IPS DF 4.7 (cell line): ENCODE results near the gene IFT88.

Source experiments
- DNase-seq: peaks from one replicate; pipeline ENCODE4 v3.0.0-alpha.2; 2013; ENCODE audit warnings: low spot score; ENCODE audit errors: extremely low read depth

Gene IFT88

DNA sequence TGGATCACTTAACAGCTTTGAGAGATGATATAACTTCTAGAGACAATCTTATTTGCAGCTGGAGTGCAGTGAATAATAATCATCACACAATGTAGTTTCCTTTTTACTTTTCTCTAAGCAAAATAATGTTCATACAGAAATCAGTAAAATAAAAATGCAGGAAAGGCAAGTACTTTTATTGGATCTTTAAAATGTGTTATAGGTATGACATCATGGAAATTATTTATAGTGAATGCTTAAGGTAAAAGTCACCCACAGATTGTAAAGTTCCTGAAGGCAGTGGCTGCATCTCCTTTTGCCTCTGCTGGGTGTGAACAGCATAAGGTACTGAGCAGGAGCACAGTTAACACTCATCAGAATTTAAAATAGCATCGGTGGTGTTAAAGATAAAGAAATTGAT is 119.2 kb downstream of the IFT88 start:
- no peak for DNase-seq

DNA sequence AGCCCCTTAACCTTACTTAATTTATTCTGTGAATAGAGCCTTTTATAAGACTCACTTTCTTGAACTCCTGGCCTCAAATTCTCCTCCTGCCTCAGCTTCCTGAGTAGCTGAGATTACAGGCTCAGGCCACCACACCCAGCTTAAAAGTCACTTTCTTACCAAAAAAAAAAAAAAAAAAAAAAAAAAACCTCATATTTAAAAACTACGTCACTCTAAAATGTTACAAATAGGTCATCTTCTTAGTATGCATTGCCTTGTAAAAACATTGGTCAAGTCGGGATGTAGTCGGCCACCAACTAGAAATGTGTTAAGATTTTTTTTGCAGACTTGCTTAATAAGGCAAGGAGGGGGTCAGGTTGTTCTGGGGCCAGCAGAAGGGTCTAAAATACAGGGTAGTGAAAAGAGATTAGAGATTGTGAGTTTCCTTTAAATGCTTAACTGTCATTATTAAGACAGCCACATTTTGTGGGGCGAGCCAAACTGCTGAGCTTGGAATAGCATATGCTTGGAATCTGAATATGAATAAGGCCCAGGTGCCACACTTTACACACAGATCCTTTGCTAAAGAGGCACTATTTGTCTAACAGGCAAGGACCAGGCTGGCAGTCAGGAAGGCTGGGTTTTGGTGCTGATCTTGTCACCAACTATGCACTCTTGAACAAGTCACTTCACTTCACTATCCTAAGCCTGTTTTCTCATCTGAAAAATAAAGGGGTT is 120.1 kb downstream of the IFT88 start:
- no peak for DNase-seq

DNA sequence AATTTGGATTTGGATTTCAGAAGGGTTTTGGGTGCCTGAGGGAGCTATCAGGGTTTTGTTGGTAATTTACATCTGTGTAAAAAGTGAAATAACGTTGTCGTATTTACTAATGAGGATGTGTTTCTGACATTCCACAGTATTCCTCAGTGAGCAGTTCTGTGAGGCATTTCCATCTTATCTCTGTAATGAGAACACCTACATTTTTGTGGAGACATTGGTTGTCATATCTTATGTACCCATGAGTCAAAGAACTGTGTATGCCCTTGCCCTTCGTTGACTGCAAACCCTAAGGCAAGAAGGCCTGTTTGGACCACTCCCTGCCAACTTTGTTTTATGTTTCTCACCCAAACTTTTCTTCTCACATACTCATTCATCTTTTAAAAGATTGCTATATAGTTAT is 122.3 kb downstream of the IFT88 start:
- no peak for DNase-seq

DNA sequence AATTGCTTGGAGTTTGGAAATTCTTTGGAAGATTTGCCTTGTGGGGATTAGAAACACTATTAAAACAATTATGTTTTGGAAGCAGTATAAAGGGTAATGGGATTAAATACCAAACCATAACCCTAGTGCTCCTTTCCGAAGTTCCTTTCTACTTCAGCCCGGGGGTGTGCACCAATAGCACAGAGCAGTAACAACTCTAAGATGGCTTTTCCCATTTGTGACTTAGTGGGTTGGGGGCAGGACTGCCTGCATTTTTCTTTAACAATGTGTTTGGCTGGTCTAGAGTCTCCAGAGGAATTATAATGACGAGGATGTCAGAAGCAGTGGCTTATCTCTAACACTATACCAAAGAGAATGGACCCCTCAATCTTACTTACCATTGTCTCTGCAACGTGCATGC is 124.7 kb downstream of the IFT88 start:
- DNase-seq: no peak

DNA sequence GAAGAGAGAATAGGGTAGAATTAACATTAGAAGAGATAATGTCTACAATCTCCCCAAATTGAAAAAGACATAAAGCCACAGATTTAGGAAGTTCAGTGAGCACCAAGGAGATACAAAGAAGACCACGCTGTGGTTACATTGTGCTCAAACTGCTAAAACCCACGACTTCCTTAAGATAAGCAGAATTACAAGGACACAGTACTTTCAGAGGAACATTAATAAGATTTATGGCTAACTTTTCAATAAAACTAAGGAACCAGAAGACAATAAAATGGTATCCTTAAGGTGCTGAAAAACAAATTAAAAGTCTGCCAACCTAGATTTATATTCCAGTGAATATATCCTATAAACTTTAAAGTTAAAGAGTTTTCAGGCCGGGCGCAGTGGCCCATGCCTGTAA is 129.1 kb downstream of the IFT88 start:
- DNase-seq: no peak

DNA sequence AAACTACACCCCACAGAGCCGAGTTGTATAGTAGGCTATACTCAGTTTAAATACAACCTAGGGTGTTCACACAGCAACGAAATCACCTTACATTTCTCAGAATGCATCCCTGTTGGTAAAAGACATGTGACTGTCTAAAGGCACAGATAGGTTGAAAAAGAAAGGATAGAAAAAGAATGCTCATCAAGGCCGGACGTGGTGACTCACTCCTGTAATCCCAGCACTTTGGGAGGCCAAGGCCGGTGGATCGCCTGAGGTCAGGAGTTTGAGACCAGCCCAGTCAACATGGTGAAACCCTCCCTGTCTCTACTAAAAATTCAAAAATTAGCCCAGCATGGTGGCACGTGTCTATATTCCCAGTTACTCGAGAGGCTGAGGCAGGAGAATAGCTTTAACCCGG is 132.8 kb downstream of the IFT88 start:
- DNase-seq: no peak

DNA sequence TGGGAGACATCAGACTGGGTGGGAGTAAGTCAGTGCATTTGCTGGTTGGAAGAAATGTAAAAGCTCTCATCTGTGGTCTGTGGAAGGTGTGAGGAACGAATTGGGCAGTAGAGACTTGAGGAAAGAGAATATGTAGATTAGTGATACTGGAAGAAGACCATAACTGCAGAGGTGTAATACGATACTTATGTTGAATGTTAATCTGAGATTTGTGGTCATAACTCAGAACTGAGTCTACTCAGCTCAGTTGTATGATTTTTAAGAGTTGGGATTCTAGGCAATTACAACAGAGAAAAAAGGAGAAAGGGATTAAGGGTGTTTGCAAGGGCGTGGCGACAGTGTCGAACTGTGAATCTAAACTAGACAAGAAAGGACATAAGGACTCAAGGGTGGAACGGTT is 133.3 kb downstream of the IFT88 start:
- DNase-seq: no peak

DNA sequence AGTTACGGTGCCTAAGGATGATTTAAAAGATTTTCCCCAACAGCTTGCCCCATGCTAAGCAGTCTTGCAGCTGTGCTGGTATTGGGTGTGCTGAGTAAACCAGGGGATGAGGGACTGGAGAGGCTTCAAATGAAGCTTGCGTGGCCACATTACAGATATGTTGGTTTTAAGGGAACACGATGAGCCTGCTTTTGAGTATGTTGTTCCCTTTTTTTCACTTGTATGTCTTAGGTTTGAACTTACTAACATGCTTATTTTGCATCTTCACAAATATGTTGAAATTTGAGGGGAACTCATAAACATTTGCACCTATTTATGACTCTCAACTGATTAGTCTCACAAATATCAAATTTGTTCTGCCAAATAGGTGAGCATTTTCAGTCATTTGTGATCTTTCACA is 134.5 kb downstream of the IFT88 start:
- no peak for DNase-seq

DNA sequence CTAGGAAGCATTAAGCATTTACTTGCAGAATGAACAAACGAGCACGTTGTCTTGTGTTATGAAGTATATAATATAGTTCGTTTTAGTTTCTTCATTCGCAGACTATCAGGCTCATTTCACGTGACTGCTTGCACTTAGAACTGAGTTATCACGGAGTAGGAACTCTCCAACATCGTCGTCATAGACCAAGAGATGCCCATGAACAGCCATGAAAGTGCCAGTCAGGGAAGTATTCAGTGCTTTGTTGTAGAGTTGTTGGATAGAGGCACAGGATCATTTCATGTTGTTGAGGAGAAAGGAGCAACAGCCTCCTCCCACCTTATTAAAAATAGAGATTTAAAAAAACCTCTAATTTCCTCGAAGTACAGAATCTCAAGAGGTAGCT is 135.6 kb downstream of the IFT88 start:
- DNase-seq: no peak

DNA sequence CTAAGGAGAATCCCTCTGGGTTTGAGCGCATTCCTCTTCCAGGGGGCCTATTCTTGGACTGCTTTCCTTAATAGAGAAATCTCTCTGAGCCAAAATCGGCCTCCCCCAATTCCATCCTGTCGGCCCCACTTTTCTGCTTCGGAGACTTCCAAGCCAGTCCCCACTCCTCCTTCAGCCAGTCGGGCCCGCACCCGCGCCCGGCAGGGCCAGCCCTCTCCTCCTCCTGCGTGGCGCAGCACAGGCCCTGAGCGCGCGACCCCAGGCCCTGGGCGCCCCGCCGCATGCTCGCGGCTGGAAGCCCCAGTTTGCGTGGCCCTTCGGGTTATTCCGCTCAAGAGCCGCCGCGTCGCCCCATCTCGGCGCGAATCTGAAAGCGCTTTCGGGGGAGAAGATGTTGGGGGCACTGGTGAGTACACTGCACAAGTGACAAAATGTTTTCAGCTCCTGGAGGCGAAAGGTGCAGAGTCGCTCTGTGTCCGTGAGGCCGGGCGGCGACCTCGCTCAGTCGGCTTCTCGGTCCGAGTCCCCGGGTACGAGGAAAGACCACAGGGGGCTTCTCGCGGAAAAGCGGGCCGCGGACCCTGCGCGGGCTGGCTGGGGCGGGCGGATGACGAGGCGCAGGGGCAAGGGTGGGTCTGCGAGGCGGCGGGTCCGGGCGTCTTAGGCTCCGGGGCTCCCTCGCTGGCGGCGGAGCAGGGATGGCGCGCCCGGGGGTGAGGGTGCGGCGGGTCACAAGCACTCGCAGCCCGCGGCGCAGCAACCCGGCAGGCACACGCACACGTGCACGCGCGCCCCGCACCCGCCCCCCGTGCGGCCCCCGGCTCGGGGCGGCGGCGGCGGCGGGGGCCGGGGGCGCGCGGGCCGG is 136.2 kb downstream of the IFT88 start, which contains the start of gene IL17D:
Gene IL17D, plus strand, starts transcription at position 785 of the 865 bp plus-strand sequence. CDS start 303 bp downstream, outside the sequence.
- no peak for DNase-seq

DNA sequence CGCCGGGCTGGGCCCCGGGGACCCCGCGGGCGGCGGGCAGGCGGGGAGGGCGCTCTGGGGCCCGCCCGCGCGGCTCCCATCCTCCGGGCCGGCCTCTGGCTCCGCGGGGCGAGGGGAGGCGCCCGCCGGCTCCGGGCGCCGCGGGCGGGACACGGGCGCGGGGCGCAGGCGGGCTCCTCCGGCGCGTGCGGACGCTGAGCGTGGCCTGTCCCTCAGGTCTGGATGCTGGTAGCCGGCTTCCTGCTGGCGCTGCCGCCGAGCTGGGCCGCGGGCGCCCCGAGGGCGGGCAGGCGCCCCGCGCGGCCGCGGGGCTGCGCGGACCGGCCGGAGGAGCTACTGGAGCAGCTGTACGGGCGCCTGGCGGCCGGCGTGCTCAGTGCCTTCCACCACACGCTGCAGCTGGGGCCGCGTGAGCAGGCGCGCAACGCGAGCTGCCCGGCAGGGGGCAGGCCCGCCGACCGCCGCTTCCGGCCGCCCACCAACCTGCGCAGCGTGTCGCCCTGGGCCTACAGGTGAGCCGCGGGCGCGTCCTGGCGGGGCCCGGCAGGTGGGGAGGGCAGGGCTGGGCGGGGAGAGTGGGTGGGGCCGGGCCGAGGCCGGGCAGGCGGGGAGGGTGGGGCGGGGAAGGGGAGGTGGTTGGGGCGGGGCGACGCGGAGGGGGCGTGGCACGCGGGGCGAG is 137.0 kb downstream of the IFT88 start:
- no peak for DNase-seq

DNA sequence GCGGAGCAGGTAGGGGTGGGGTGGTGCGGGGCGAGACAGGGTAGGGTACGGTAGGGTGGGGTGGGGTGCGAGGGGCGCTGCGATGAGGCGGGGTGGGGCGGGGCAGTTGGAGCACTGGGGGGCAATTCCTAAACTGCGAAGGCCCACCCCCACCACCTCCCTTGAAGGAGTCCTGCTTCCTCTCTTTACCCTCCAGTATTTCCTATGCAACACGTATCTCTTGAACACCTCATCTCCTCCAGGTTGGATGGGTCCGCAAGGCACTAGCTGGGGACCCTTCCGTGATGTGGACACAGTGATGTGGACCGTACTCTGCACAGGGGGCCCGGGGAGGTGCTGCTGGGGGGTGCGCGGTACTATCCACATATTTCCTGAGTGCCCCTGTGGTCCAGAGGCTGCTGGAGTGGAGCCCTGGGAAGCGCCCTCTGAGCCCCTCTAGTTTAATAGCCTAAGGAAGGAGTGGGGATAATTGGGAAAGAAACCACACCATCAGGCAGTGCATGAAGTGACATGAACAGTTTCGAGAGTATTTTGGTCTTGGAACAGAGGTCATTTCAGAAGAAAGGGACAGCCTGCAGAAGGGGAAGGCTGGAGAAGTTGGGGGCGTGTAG is 137.6 kb downstream of the IFT88 start:
- no peak for DNase-seq

DNA sequence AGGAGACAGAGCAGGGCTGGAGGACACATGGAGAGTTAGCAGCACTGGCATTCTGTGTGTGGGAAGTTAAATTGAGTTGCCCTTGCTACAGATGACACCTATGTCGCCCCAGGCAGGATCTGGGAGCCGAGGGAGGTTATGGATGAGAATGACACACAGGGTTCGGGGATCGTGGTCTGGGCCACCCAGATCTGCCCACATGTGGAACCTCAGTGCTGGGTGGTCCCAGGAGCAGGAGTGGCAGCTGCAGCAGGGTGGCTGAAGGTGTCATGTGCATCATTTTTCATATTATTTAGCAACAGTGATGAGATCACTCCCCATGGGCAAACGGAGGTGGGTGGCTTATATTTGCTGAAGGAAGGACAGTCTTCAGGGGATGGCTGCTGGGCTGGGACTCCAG is 139.7 kb downstream of the IFT88 start:
- DNase-seq: no peak

DNA sequence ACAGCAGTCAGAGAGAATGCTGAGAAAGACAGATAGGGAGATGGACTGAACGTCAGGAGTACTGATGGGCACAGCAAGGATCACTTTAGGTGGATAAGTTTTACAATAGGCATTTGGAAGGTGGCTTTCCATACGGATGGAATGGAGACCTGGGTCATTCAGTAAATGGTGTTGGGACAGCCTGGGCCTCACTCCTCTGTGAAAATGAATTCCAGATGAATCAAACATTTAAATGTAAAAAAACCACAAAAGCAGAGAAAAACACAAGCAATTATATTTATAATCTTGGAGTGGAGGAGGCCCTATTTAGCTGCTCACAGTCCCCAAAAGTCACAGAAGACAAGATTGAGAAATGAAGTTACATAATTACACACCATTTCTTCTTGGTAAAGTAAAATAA is 141.3 kb downstream of the IFT88 start:
- DNase-seq: no peak

DNA sequence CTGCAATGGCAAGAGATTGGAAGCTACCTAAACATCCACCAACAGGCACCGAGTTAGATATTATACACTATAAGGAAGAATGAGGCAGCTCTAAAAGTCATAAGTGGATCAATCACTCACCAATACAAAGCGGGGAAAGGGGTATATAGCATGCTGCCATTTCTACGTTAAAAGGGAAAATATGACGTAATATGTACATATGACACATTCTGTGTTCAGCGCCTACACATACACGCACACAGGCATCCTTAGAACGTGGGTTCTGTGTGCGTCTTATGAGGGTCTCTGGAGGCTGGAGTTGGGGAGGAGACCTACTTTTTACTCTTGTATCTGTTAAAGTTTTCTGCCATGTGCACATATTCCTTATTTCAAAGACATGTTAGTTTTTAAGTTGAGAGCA is 142.4 kb downstream of the IFT88 start:
- no peak for DNase-seq

DNA sequence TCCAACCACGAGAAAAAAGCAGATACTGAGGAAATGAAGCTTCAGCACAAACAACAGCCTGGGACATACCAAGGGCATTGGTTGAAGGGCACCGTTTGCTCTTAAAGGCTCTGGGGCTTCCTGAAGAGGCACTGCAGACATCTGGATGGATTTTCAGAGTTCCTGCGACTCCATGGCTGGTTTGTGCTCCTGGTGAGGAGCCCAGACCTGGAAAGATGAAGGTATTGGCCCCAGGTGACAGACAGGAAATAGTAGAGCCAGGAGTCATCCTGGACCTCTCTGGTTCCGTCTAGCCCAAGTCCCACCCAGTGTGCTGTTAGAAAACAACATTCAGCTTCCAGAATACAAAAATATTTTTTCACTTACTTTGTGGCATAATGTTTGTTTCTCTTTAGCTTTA is 142.8 kb downstream of the IFT88 start:
- DNase-seq: no peak

DNA sequence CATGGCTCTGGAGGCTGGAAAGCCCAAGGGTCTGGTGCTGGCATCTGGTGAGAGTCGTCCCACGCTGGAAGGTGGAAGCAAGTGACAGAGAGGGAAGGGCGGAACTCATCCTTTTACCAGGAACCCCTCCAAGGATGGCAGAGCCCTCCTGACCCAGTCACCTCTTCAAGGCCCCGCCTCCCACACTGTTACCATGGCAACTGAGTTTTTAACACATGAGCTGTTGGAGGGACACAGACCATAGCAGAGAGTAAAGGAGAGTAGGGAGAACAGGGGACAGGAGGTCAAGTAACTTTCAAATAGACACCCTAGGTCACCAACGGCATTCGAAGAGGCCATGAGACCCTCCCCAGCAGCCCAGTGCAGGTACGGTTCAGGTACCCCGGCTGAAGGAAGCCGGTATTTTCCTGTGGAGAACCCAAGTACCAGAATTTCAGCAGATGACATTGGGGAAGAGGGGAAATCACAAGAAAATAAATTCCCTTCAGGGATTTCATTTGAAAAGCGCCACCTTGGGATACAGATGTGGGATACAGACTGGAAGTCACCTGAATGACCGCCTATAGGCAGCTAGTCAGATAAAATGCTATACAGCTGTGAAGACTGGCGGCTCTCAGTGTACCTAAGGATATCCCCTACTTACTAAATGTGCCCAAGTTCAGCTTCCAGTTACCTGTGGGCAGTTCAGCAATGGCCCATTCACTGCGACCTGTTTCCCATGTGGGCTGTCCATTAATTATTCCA is 144.5 kb downstream of the IFT88 start:
- DNase-seq: no peak

DNA sequence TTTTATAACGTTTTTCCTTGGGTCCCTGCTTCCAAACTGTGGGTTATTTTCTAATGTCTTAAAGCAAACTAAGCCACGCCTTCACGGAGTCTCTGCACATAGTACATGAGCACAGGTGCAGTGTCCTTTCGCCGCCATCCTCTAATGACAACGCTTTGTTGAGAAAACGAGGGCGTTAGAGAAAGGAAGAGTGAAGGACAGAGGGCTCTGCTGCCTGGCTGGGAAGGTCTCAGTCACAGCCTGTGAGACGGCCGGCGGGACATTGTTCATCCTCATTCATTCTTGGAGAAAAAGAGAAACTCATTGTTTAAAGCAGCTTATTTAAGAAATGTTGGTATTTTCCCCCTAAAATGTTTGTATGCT is 146.0 kb downstream of the IFT88 start:
- no peak for DNase-seq

DNA sequence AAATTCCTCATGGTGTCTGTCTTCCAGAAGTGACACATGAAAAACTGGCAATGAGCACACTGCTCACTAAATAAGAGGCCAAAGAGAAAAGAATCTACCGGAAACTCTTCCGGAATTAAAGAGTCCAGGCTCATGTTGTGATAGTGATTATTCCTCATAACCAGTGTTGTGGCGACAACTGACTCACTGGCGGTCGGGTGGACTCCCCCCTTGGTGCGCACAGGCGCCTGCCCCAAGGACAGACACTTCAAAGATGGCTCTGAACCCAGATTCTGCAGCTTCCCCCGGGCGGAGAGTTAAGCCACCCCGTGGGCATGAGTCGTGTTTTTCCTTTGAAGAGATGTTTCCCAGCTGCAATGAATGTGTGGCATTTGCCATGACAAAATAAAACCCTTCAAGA is 146.8 kb downstream of the IFT88 start:
- DNase-seq: no peak

DNA sequence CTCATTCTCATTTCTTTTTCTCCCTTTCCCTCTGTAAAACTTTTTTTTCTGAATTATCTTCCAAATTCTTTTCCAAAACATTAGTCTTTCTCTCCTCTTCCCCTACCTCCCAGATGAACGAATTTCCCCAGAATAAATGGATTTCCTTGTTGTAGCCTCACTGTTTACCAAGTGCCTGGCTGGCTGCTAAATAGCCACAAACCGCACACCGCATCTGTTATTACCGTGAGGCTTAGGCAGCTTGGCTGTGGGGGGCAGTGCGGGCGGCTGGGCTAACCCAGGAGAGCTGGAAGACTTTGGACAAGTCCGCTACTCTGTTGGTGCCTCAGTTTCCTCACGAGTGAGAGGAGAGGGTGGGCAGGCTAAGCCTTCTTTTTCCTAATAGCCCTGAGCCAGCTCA is 147.2 kb downstream of the IFT88 start:
- no peak for DNase-seq
